PC-3 (cell line): ENCODE data around the gene METTL21A. TPM values are rescaled to one million over a fixed set of nuclear protein-coding genes. Genes with fewer than 3 reads are reported as not detected.

Source experiments
- ATAC-seq: fragments of 200-7000 bp; cut with Tn5 transposase; 2 replicates; pipeline ENCODE4 v1.9.1; 2020; ENCODE audit warnings: mild to moderate bottlenecking, moderate library complexity
- BruUV-seq: library from RNA; stranded (reverse); fragments of 400-500 nt; replicated peaks from 2 replicates; lab custom pipeline; 2021; lab: Mats Ljungman, UMichigan
- CTCF ChIA-PET: fragments of 300-600 bp; sonication (Branson Sonifier 250); formaldehyde crosslinking; loops from one replicate; lab custom pipeline; 2022; ENCODE audit warnings: antibody characterized with exemption; lab: Charles Lee
- POLR2A ChIA-PET: fragments of 300-600 bp; sonication (Branson Sonifier 250); formaldehyde crosslinking; loops from one replicate; lab custom pipeline; 2022; ENCODE audit warnings: antibody characterized with exemption; ENCODE audit not compliant: unreplicated experiment; lab: Charles Lee
- DNase-seq: peaks from one replicate; pipeline ENCODE4 v3.0.0-alpha.2; 2015
- H2AFZ ChIP-seq: fragments of 300-600 bp; sonication (generic); 2 replicates; pipeline ENCODE4 v1.6.0; 2016; ENCODE audit warnings: antibody characterized with exemption, low read length
- H3F3A ChIP-seq: fragments of 300-600 bp; sonication (generic); one replicate; pipeline ENCODE4 v1.6.0; 2017; ENCODE audit warnings: antibody characterized with exemption, low read length, control low read depth, mild to moderate bottlenecking; ENCODE audit not compliant: unreplicated experiment
- H3K27ac ChIP-seq: fragments of 300-600 bp; sonication (generic); 2 replicates; pipeline ENCODE4 v1.5.1; 2016; ENCODE audit warnings: mild to moderate bottlenecking, low read length
- H3K27me3 ChIP-seq: fragments of 300-600 bp; sonication (generic); 2 replicates; pipeline ENCODE4 v1.6.1; 2016; ENCODE audit warnings: low read length, mixed read lengths
- H3K36me3 ChIP-seq: fragments of 300-600 bp; sonication (generic); 2 replicates; pipeline ENCODE4 v1.6.1; 2016; ENCODE audit warnings: low read depth, mixed run types, low read length, mixed read lengths
- H3K4me1 ChIP-seq: fragments of 300-600 bp; sonication (generic); 2 replicates; pipeline ENCODE4 v1.5.1; 2016; ENCODE audit warnings: low read length; ENCODE audit not compliant: insufficient read depth
- H3K4me2 ChIP-seq: fragments of 300-600 bp; sonication (generic); 2 replicates; pipeline ENCODE4 v1.6.0; 2016; ENCODE audit warnings: low read length
- H3K4me3 ChIP-seq: fragments of 300-600 bp; sonication (generic); 2 replicates; pipeline ENCODE4 v1.5.1; 2016; ENCODE audit warnings: mild to moderate bottlenecking, low read length, mixed read lengths
- H3K79me2 ChIP-seq: fragments of 300-600 bp; sonication (generic); 2 replicates; pipeline ENCODE4 v1.6.1; 2017; ENCODE audit warnings: low read length, mixed read lengths
- H3K9ac ChIP-seq: fragments of 300-600 bp; sonication (generic); 2 replicates; pipeline ENCODE4 v1.6.0; 2016; ENCODE audit warnings: mild to moderate bottlenecking, low read length
- H3K9me2 ChIP-seq: fragments of 300-600 bp; sonication (generic); replicated peaks from 2 replicates; pipeline ENCODE4 v1.6.1; 2016; ENCODE audit warnings: mixed run types, low read length, mixed read lengths
- H3K9me3 ChIP-seq: fragments of 300-600 bp; sonication (generic); 2 replicates; pipeline ENCODE4 v1.6.1; 2016; ENCODE audit warnings: low read length, mixed read lengths
- H4K20me1 ChIP-seq: fragments of 300-600 bp; sonication (generic); 2 replicates; pipeline ENCODE4 v1.6.1; 2016; ENCODE audit warnings: low read length, mixed read lengths
- CTCF ChIP-seq: fragments of 300-600 bp; sonication (generic); conservative IDR thresholded peaks from 2 replicates; pipeline ENCODE4 v1.5.1; 2017; ENCODE audit warnings: antibody characterized with exemption, low read depth, mild to moderate bottlenecking, low read length
- EZH2 ChIP-seq: fragments of 300-600 bp; sonication (generic); IDR thresholded peaks from one replicate; pipeline ENCODE4 v1.6.1; 2017; ENCODE audit warnings: antibody characterized with exemption, mild to moderate bottlenecking, low read length; ENCODE audit not compliant: unreplicated experiment
- EZH2phosphoT487 ChIP-seq: fragments of 300-600 bp; sonication (generic); IDR thresholded peaks from 2 replicates; pipeline ENCODE4 v1.6.1; 2018; ENCODE audit warnings: mild to moderate bottlenecking, antibody characterized with exemption, low read length, borderline replicate concordance
- intact Hi-C: fragments of 100-400 bp; cut with micrococcal nuclease; formaldehyde crosslinking; loops from 2 replicates; pipeline ENCODE4 v1.9.0; 2023
- total RNA-seq: library from RNA; depleted of rRNA; stranded (reverse); fragments of >200 nt; gene quantifications from 2 replicates; pipeline ENCODE4 v1.2.3, GENCODE V29; 2014

METTL21A gene
- total RNA-seq, 1 experiment from 2014 or later: 35.3 TPM

- Histone ChIP-seq H2AFZ (no peak overlapping the region), H3K9ac (no peak overlapping the region), H3K4me2 (no peak overlapping the region), H3K4me3 (no peak overlapping the region), H3K36me3 (peaks cover 32% of the 10 kb centered on the region), H3F3A (no peaks in the 10 kb centered on the region), H3K9me3 (no peaks in the 10 kb centered on the region), H3K27me3 (no peaks in the 10 kb centered on the region), H4K20me1 (no peaks in the 10 kb centered on the region), H3K4me1 (no peaks in the 10 kb centered on the region), H3K27ac (no peak overlapping the region), H3K9me2 (no peaks in the 10 kb centered on the region), H3K79me2 (no peaks in the 10 kb centered on the region)
- CTCF ChIA-PET: no interaction called here
- ATAC-seq (no peak), DNase-seq (no peak)
- no peak for TF ChIP-seq EZH2phosphoT487
- no peak for TF ChIP-seq EZH2
- no peak for TF ChIP-seq CTCF
- intact Hi-C loops: no loop called here
- POLR2A ChIA-PET: interaction anchor here (0.6 kb wide), 1 partner anchor 62 kb away, joined by 3 read pairs; no protein-coding TSS in a partner anchor
- BruUV-seq: no TSS peak
Observed at GRCh38 chr2:207593277-207593676, 31.9 kb downstream of the METTL21A start.

GRCh38 chr2:207589143-207589542 is 36.1 kb downstream of the METTL21A start:
- Histone ChIP-seq H3K27me3 (no peaks in the 10 kb centered on the region), H2AFZ (no peak overlapping the region), H3K4me3 (no peak overlapping the region), H3F3A (no peaks in the 10 kb centered on the region), H3K4me1 (no peaks in the 10 kb centered on the region), H3K79me2 (no peaks in the 10 kb centered on the region), H3K36me3 (peaks cover 34% of the 10 kb centered on the region), H3K9ac (no peak overlapping the region), H4K20me1 (no peaks in the 10 kb centered on the region), H3K4me2 (no peak overlapping the region), H3K27ac (no peak overlapping the region), H3K9me3 (no peaks in the 10 kb centered on the region), H3K9me2 (no peaks in the 10 kb centered on the region)
- ATAC-seq: no peak
- ChIA-PET CTCF (no interaction called here), POLR2A (no interaction called here)
- BruUV-seq: no TSS peak
- TF ChIP-seq EZH2: no peak
- no peak for TF ChIP-seq CTCF
- no peak for TF ChIP-seq EZH2phosphoT487
- no peak for DNase-seq
- intact Hi-C loops: no loop called here

- no peak overlapping the region for H2AFZ ChIP-seq
- no peaks in the 10 kb centered on the region for H4K20me1 ChIP-seq
- H3K4me3 ChIP-seq: no peak overlapping the region
- no peak overlapping the region for H3K27ac ChIP-seq
- peaks cover 35% of the 10 kb centered on the region for H3K36me3 ChIP-seq
- no peaks in the 10 kb centered on the region for H3K4me1 ChIP-seq
- BruUV-seq: no TSS peak
- no peak for TF ChIP-seq CTCF
- no peak for TF ChIP-seq EZH2
- no peak for TF ChIP-seq EZH2phosphoT487
- ATAC-seq (no peak), DNase-seq (no peak)
- no peak overlapping the region for H3K4me2 ChIP-seq
- no peak overlapping the region for H3K9ac ChIP-seq
- H3K9me3 ChIP-seq: no peaks in the 10 kb centered on the region
- no peaks in the 10 kb centered on the region for H3K79me2 ChIP-seq
- CTCF ChIA-PET: no interaction called here
- H3K9me2 ChIP-seq: no peaks in the 10 kb centered on the region
- intact Hi-C loops: no loop called here
- H3F3A ChIP-seq: no peaks in the 10 kb centered on the region
- POLR2A ChIA-PET: no interaction called here
- no peaks in the 10 kb centered on the region for H3K27me3 ChIP-seq
Observed at GRCh38 chr2:207587305-207587704, 37.9 kb downstream of the METTL21A start.
